Raji (cell line): ENCODE measurements around the gene TTC1.

Experiments used
- POLR2A ChIP-seq: IDR thresholded peaks from 2 replicates; pipeline ENCODE4 v1.6.1; 2011; ENCODE audit warnings: low read depth, low read length, control low read depth; ENCODE audit not compliant: insufficient read depth

The TTC1 gene

GRCh38 chr5:160054047-160054446, 45.1 kb downstream of the TTC1 start:
- TF ChIP-seq POLR2A, result no peak

GRCh38 chr5:160054831-160055230, 45.9 kb downstream of the TTC1 start:
- TF ChIP-seq POLR2A, result no peak

- no peak for TF ChIP-seq POLR2A
Observed at GRCh38 chr5:160057256-160057655, 48.3 kb downstream of the TTC1 start.

GRCh38 chr5:160060001-160060400, 51.1 kb downstream of the TTC1 start:
- TF ChIP-seq POLR2A, result no peak

GRCh38 chr5:160061770-160062169, 52.8 kb downstream of the TTC1 start:
- TF ChIP-seq POLR2A, result no peak

- no peak for TF ChIP-seq POLR2A
Observed at GRCh38 chr5:160064417-160064810, 55.5 kb downstream of the TTC1 start.

GRCh38 chr5:160064995-160065614, 56.2 kb downstream of the TTC1 start:
- no peak for TF ChIP-seq POLR2A

- TF ChIP-seq POLR2A, result no peak
Observed at GRCh38 chr5:160071516-160071915, 62.6 kb downstream of the TTC1 start.

- TF ChIP-seq POLR2A, result no peak
Observed at GRCh38 chr5:160071916-160072315, 63.0 kb downstream of the TTC1 start.

GRCh38 chr5:160075073-160075472, 66.1 kb downstream of the TTC1 start:
- TF ChIP-seq POLR2A, result no peak

- TF ChIP-seq POLR2A, result no peak
Observed at GRCh38 chr5:160076997-160077396, 68.1 kb downstream of the TTC1 start.

- TF ChIP-seq POLR2A, result no peak
Observed at GRCh38 chr5:160079753-160080152, 70.8 kb downstream of the TTC1 start.

GRCh38 chr5:160081495-160081894, 72.6 kb downstream of the TTC1 start:
- TF ChIP-seq POLR2A, result no peak

- no peak for TF ChIP-seq POLR2A
Observed at GRCh38 chr5:160082614-160083500, 73.9 kb downstream of the TTC1 start.

GRCh38 chr5:160083501-160083900, 74.6 kb downstream of the TTC1 start:
- no peak for TF ChIP-seq POLR2A

GRCh38 chr5:160084144-160084543, 75.2 kb downstream of the TTC1 start:
- TF ChIP-seq POLR2A, result no peak

- no peak for TF ChIP-seq POLR2A
Observed at GRCh38 chr5:160087199-160087598, 78.3 kb downstream of the TTC1 start.

GRCh38 chr5:160088805-160089204, 79.9 kb downstream of the TTC1 start:
- TF ChIP-seq POLR2A, result no peak
